GM23338 (cell line): Measurements from ENCODE around the gene CATSPERD. TPM values are rescaled to one million over a fixed set of nuclear protein-coding genes. Genes with fewer than 3 reads are reported as not detected.

Experiments used
- ATAC-seq: fragments of 200-7000 bp; cut with Tn5 transposase; 3 replicates; pipeline ENCODE4 v1.9.1; 2020
- DNase-seq: peaks from one replicate; pipeline ENCODE4 v3.0.0-alpha.2; 2015; ENCODE audit warnings: low spot score
- H2AFZ ChIP-seq: fragments of 200-600 bp; sonication (generic); 2 replicates; pipeline ENCODE4 v1.8.0; 2016; ENCODE audit warnings: antibody characterized with exemption, mild to moderate bottlenecking, moderate library complexity
- H3F3A ChIP-seq: fragments of 200-600 bp; sonication (generic); replicated peaks from 2 replicates; pipeline ENCODE4 v1.8.0; 2017; ENCODE audit warnings: antibody characterized with exemption, mixed run types, low read depth
- H3K27ac ChIP-seq: fragments of 200-600 bp; sonication (generic); 2 replicates; pipeline ENCODE4 v1.6.1; 2016; ENCODE audit warnings: low read depth
- H3K27me3 ChIP-seq: fragments of 200-600 bp; sonication (generic); 2 replicates; pipeline ENCODE4 v1.8.0; 2016; ENCODE audit warnings: mild to moderate bottlenecking, mixed run types, moderate library complexity; ENCODE audit not compliant: insufficient read depth
- H3K36me3 ChIP-seq: fragments of 200-600 bp; sonication (generic); 2 replicates; pipeline ENCODE4 v1.8.0; 2016; ENCODE audit warnings: mild to moderate bottlenecking; ENCODE audit not compliant: insufficient read depth
- H3K4me1 ChIP-seq: fragments of 200-600 bp; sonication (generic); 2 replicates; pipeline ENCODE4 v1.8.0; 2016; ENCODE audit warnings: mild to moderate bottlenecking, moderate library complexity; ENCODE audit not compliant: insufficient read depth
- H3K4me2 ChIP-seq: fragments of 200-600 bp; sonication (generic); 2 replicates; pipeline ENCODE4 v1.7.1; 2017; ENCODE audit warnings: mixed run types
- H3K4me3 ChIP-seq: fragments of 200-600 bp; sonication (generic); 2 replicates; pipeline ENCODE4 v1.6.1; 2016; ENCODE audit warnings: mixed run types
- H3K79me2 ChIP-seq: fragments of 200-600 bp; sonication (generic); replicated peaks from 2 replicates; pipeline ENCODE4 v1.8.0; 2017; ENCODE audit warnings: mild to moderate bottlenecking; ENCODE audit not compliant: insufficient read depth
- H3K9me2 ChIP-seq: fragments of 200-600 bp; sonication (generic); 2 replicates; pipeline ENCODE4 v1.8.0; 2017; ENCODE audit not compliant: insufficient read depth
- H4K20me1 ChIP-seq: fragments of 200-600 bp; sonication (generic); replicated peaks from 2 replicates; pipeline ENCODE4 v1.8.0; 2017; ENCODE audit warnings: mild to moderate bottlenecking; ENCODE audit not compliant: insufficient read depth
- H3K27ac Mint-ChIP-seq: 2 replicates; pipeline ENCODE4 v1.8.0; 2020; ENCODE audit warnings: inconsistent platforms, mild to moderate bottlenecking, moderate library complexity, mixed read lengths
- H3K27me3 Mint-ChIP-seq: 3 replicates; pipeline ENCODE4 v1.8.0; 2022; ENCODE audit warnings: low read depth, mild to moderate bottlenecking, moderate library complexity, mixed read lengths, inconsistent platforms; ENCODE audit not compliant: insufficient read depth, poor library complexity
- H3K36me3 Mint-ChIP-seq: 3 replicates; pipeline ENCODE4 v1.8.0; 2021; ENCODE audit warnings: low read depth, mild to moderate bottlenecking, inconsistent platforms, moderate library complexity, mixed read lengths
- H3K4me1 Mint-ChIP-seq: 3 replicates; pipeline ENCODE4 v1.8.0; 2020; ENCODE audit warnings: mild to moderate bottlenecking, inconsistent platforms, mixed read lengths
- H3K4me3 Mint-ChIP-seq: 3 replicates; pipeline ENCODE4 v1.8.0; 2021; ENCODE audit warnings: moderate library complexity, mild to moderate bottlenecking, inconsistent platforms, mixed read lengths
- H3K9me3 Mint-ChIP-seq: 3 replicates; pipeline ENCODE4 v1.8.0; 2020; ENCODE audit warnings: moderate library complexity, mild to moderate bottlenecking, inconsistent platforms, mixed read lengths
- CTCF ChIP-seq, 2 experiments: fragments of 200-600 bp in 1 of 2; sonication (generic) in 1 of 2; conservative IDR thresholded peaks; 2 replicates each; pipeline versions ENCODE4 v1.5.1 to v1.6.1; 2016 to 2017; ENCODE audit warnings: antibody characterized with exemption in 2 of 2, low read depth in 2 of 2, mild to moderate bottlenecking in 2 of 2, moderate library complexity in 1 of 2
- EZH2 ChIP-seq: fragments of 200-600 bp; sonication (generic); IDR thresholded peaks from one replicate; pipeline ENCODE4 v1.8.0; 2017; ENCODE audit warnings: antibody characterized with exemption, mild to moderate bottlenecking, low read depth; ENCODE audit not compliant: unreplicated experiment
- POLR2AphosphoS5 ChIP-seq: IDR thresholded peaks from 2 replicates; pipeline ENCODE4 v1.6.1; 2016; ENCODE audit warnings: antibody characterized with exemption, low read depth
- ZNF331 ChIP-seq: fragments of 250-450 bp; sonication (Bioruptor Pico); IDR thresholded peaks from 2 replicates; pipeline ENCODE4 v1.5.0; 2020; ENCODE audit warnings: low read depth, mild to moderate bottlenecking, moderate library complexity
- polyA plus RNA-seq: library from polyadenylated mRNA; unstranded; fragments of >200 nt; fragmentation: Nextera tagmentation; extraction: Ambion mirVana; gene quantifications from 2 replicates; pipeline ENCODE4 v1.2.1, GENCODE V29; 2016
- total RNA-seq: library from RNA; depleted of rRNA; stranded (reverse); fragments of >200 nt; shearing (Covaris generic); gene quantifications from 2 replicates; pipeline ENCODE4 v1.2.3, GENCODE V29; 2014

CATSPERD gene
- total and polyA plus RNA-seq, 2 experiments from 2014 or later = 0.17 TPM; not detected in 1

GRCh38 chr19:5695649-5696195 is 24.7 kb upstream of the CATSPERD start:
- Histone ChIP-seq H3K79me2 (peaks cover 20% of the 10 kb centered on the region), H3K4me3 (no peak overlapping the region), H3K4me2 (no peak overlapping the region), H3K4me1 (no peaks in the 10 kb centered on the region), H3K9me2 (no peaks in the 10 kb centered on the region), H3F3A (peaks cover 16% of the 10 kb centered on the region), H4K20me1 (peaks cover 13% of the 10 kb centered on the region; the same call in 1 of the 2 replicates), H3K27ac (no peak overlapping the region), H3K36me3 (no peaks in the 10 kb centered on the region), H3K27me3 (no peaks in the 10 kb centered on the region), H2AFZ (no peak overlapping the region)
- TF ChIP-seq CTCF (conservative IDR thresholded peaks at IDR 0.05; ENCODE audit: low read depth in 2 of 2) (peak in 1 of 2 experiments; percentile 31; a peak in 2 of 4 replicates), EZH2 (no peak)
- DNase-seq = peak; percentile 24
- Mint-ChIP-seq H3K27ac (no peak overlapping the region), H3K4me3 (no peak overlapping the region), H3K36me3 (peaks cover 83% of the 10 kb centered on the region), H3K9me3 (peaks cover 3% of the 10 kb centered on the region; the same call in 2 of the 3 replicates), H3K4me1 (0 out of 3 replicates have a peak, but pooled peaks cover 4% of the 10 kb centered on the region), H3K27me3 (peaks cover 49% of the 10 kb centered on the region)
- peak; percentile 3; the same call in 2 of the 3 replicates for ATAC-seq

- Histone ChIP-seq H3K27me3 (no peaks in the 10 kb centered on the region), H3K27ac (no peak overlapping the region), H3K9me2 (no peaks in the 10 kb centered on the region), H4K20me1 (peaks cover 13% of the 10 kb centered on the region; the same call in 1 of the 2 replicates), H3K4me1 (no peaks in the 10 kb centered on the region), H3K36me3 (no peaks in the 10 kb centered on the region), H2AFZ (no peak overlapping the region), H3K4me2 (no peak overlapping the region), H3K4me3 (no peak overlapping the region), H3F3A (peaks cover 16% of the 10 kb centered on the region), H3K79me2 (peaks cover 13% of the 10 kb centered on the region)
- Mint-ChIP-seq H3K27me3 (peaks cover 50% of the 10 kb centered on the region), H3K36me3 (peaks cover 83% of the 10 kb centered on the region), H3K4me3 (no peak overlapping the region), H3K27ac (no peak overlapping the region), H3K9me3 (peaks cover 3% of the 10 kb centered on the region; the same call in 2 of the 3 replicates), H3K4me1 (0 out of 3 replicates have a peak, but pooled peaks cover 4% of the 10 kb centered on the region)
- peak; percentile 0 for DNase-seq
- TF ChIP-seq POLR2AphosphoS5 (peak; percentile 18; the same call in 1 of the 2 replicates), ZNF331 (CRISPR knock-in tag) (no peak)
- ATAC-seq = no peak
These were observed 24.0 kb upstream of the CATSPERD start for GRCh38 chr19:5696196-5697021.
